DND-41 (cell line): Measurements from ENCODE around the gene TMEM86A.

Experiments used
- ATAC-seq: fragments of 200-7000 bp; cut with Tn5 transposase; 3 replicates; pipeline ENCODE4 v1.9.1; 2021; ENCODE audit warnings: low read depth; ENCODE audit not compliant: insufficient read depth
- DNase-seq: peaks from one replicate; pipeline ENCODE4 v3.0.0-alpha.2; 2020
- H2AFZ ChIP-seq: 2 replicates; pipeline ENCODE4 v1.6.0; 2012; ENCODE audit warnings: low read depth, low read length
- H3K27ac ChIP-seq: 2 replicates; pipeline ENCODE4 v1.5.1; 2012; ENCODE audit warnings: low read length, inconsistent platforms
- H3K27me3 ChIP-seq: fragments of 200-600 bp; sonication (generic); 2 replicates; pipeline ENCODE4 v1.6.0; 2012; ENCODE audit warnings: low read length, mild to moderate bottlenecking, inconsistent platforms; ENCODE audit not compliant: insufficient read depth, poor library complexity
- H3K36me3 ChIP-seq: 2 replicates; pipeline ENCODE4 v1.5.1; 2012; ENCODE audit warnings: low read length, inconsistent platforms; ENCODE audit not compliant: insufficient read depth
- H3K4me1 ChIP-seq: 2 replicates; pipeline ENCODE4 v1.5.1; 2012; ENCODE audit warnings: mild to moderate bottlenecking, low read length; ENCODE audit not compliant: insufficient read depth
- H3K4me2 ChIP-seq: 2 replicates; pipeline ENCODE4 v1.6.0; 2012; ENCODE audit warnings: mild to moderate bottlenecking, moderate library complexity, low read length, inconsistent platforms; ENCODE audit not compliant: insufficient read depth
- H3K4me3 ChIP-seq, 2 experiments: fragments of 200-600 bp in 1 of 2; shearing (Covaris generic) in 1 of 2; 2 replicates each; pipeline ENCODE4 v1.5.1; 2012 to 2016; ENCODE audit warnings: inconsistent platforms in 2 of 2, low read length in 2 of 2, mild to moderate bottlenecking in 2 of 2, low read depth in 1 of 2, moderate library complexity in 1 of 2
- H3K79me2 ChIP-seq: 2 replicates; pipeline ENCODE4 v1.6.0; 2012; ENCODE audit warnings: low read length, inconsistent platforms; ENCODE audit not compliant: insufficient read depth
- H3K9ac ChIP-seq: 2 replicates; pipeline ENCODE4 v1.6.0; 2012; ENCODE audit warnings: low read depth, mild to moderate bottlenecking, inconsistent platforms, low read length, moderate library complexity
- H3K9me3 ChIP-seq: 2 replicates; pipeline ENCODE4 v1.5.1; 2012; ENCODE audit warnings: low read length, moderate library complexity, mild to moderate bottlenecking, inconsistent platforms; ENCODE audit not compliant: insufficient read depth, severe bottlenecking
- H4K20me1 ChIP-seq: 2 replicates; pipeline ENCODE4 v1.6.0; 2012; ENCODE audit warnings: low read length; ENCODE audit not compliant: insufficient read depth
- CTCF ChIP-seq: IDR thresholded peaks from 2 replicates; pipeline ENCODE4 v1.5.1; 2012; ENCODE audit warnings: borderline replicate concordance, low read length, moderate library complexity, mild to moderate bottlenecking; ENCODE audit not compliant: poor library complexity, severe bottlenecking; ENCODE audit errors: extremely low read depth
- EZH2 ChIP-seq: IDR thresholded peaks from 3 replicates; pipeline ENCODE4 v1.6.1; 2012; ENCODE audit warnings: borderline replicate concordance, low read depth, mild to moderate bottlenecking, moderate library complexity, low read length, inconsistent platforms; ENCODE audit not compliant: severe bottlenecking

Gene TMEM86A

GRCh38 chr11:18705651-18706281, 7.2 kb downstream of the TMEM86A start:
- ATAC-seq, result no peak
- Histone ChIP-seq H3K4me3 (no peak overlapping the region), H3K27me3 (peaks cover 5% of the 10 kb centered on the region), H2AFZ (no peak overlapping the region), H3K9ac (no peak overlapping the region), H3K4me1 (no peaks in the 10 kb centered on the region), H3K4me2 (no peak overlapping the region), H3K79me2 (no peaks in the 10 kb centered on the region), H3K9me3 (no peaks in the 10 kb centered on the region), H3K27ac (no peak overlapping the region), H4K20me1 (no peaks in the 10 kb centered on the region), H3K36me3 (no peaks in the 10 kb centered on the region)
- TF ChIP-seq CTCF, result no peak
- no peak for TF ChIP-seq EZH2
- no peak for DNase-seq

GRCh38 chr11:18706330-18707243, 8.0 kb downstream of the TMEM86A start:
- peaks cover 5% of the 10 kb centered on the region for H3K27me3 ChIP-seq
- no peak overlapping the region for H3K4me3 ChIP-seq
- no peaks in the 10 kb centered on the region for H3K4me1 ChIP-seq
- no peak overlapping the region for H2AFZ ChIP-seq
- DNase-seq (no peak), ATAC-seq (no peak)
- no peak overlapping the region for H3K9ac ChIP-seq
- H3K9me3 ChIP-seq, result no peaks in the 10 kb centered on the region
- H3K27ac ChIP-seq, result no peak overlapping the region
- TF ChIP-seq CTCF (no peak), EZH2 (no peak)
- H3K36me3 ChIP-seq, result no peaks in the 10 kb centered on the region
- H3K4me2 ChIP-seq, result no peak overlapping the region
- no peaks in the 10 kb centered on the region for H3K79me2 ChIP-seq
- no peaks in the 10 kb centered on the region for H4K20me1 ChIP-seq

GRCh38 chr11:18707811-18708340, 9.3 kb downstream of the TMEM86A start:
- Histone ChIP-seq H3K79me2 (no peaks in the 10 kb centered on the region), H3K27ac (no peak overlapping the region), H3K27me3 (peaks cover 5% of the 10 kb centered on the region), H3K4me2 (no peak overlapping the region), H3K36me3 (no peaks in the 10 kb centered on the region), H3K4me1 (no peaks in the 10 kb centered on the region), H3K4me3 (no peak overlapping the region), H4K20me1 (no peaks in the 10 kb centered on the region), H3K9ac (no peak overlapping the region), H2AFZ (no peak overlapping the region), H3K9me3 (no peaks in the 10 kb centered on the region)
- ATAC-seq (no peak), DNase-seq (no peak)
- TF ChIP-seq CTCF (no peak), EZH2 (no peak)
